Activated gamma-delta T cell treated with Interleukin-2 at 50 U/mL for 16 hours (primary cell): Measurements from ENCODE around the gene NUDT21.
"Not testable (repeated sequence)": the region's sequence is repeated elsewhere in the genome, so short reads cannot be mapped to it uniquely, and the experiment has no call there.

Experiments used
- DNase-seq: peaks from one replicate; pipeline ENCODE4 v3.0.0-alpha.2; 2020

Gene NUDT21

DNA sequence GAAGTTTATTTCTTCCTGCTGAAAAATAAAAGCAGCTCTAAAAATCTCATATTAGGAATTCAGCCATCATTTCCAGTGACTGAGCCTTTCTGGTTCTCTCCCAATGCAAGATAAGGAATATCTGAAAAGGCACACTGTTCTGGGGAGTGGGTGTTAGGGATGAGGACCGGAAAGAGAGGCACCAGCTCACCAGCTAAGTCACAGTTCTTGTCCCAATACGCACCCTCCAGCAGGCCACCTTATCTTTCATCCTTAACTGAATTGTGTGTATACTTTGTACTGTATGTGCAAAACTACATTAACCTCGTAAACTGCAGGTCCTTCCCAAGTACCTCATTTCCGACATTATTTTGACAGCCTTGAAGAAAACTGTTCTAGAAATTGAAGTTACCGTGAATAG lies 36.8 kb downstream of the NUDT21 start:
- no peak for DNase-seq

DNA sequence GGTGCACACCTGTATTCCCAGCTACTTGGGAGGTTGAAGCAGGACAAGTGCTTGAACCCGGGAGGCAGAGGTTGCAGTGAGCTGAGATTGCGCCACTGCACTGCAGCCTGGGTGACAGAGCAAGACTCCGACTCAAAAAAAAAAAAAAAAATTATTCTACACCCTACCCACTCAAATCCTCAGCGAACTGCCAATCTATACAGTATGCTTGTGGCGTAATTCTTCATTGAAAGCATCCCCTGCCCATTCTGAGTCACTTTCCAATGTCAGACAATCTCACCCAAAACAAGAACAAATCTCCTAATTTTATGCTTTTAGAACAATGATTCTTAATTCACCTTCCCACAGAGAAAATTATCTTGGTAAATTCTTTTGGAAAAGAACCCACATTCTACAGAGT lies 37.8 kb downstream of the NUDT21 start:
- no peak for DNase-seq

DNA sequence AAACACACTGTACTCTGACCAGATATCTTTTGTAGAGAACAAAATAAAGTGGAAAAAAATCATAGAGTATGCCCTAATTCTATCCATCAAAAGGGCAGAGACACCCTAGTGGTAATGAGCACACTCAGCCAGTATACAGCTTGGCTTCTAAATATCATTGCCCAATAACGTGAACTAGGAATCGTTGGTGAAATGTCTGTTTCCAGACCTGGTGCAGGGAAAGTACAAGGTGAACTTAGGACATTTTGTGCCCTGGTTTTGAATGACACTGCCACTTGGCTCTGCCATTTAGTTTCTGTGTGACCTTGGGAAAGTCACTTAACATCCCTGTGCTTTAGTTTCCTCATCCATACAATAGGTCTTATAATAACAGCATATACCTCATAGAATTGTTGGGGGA lies 39.5 kb downstream of the NUDT21 start:
- DNase-seq: no peak

DNA sequence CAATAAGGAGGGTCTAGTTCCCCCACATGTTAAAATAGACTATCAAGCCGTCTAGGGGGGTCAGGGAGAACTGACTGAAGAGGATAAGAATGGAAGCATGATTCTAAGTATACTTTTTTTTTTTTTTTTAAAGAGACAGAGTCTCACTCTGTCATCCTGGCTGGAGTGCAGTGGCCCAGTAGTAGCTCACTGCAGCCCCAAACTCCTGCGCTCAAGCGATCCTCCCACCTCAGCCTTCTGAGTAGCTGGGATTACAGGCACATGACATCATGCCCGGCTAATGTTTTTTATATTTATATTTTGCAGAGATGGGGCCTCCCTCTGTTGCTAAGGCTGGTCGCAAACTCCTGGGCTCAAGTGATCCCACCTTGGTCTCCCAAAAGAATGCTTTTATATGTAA lies 40.0 kb downstream of the NUDT21 start:
- DNase-seq: no peak

DNA sequence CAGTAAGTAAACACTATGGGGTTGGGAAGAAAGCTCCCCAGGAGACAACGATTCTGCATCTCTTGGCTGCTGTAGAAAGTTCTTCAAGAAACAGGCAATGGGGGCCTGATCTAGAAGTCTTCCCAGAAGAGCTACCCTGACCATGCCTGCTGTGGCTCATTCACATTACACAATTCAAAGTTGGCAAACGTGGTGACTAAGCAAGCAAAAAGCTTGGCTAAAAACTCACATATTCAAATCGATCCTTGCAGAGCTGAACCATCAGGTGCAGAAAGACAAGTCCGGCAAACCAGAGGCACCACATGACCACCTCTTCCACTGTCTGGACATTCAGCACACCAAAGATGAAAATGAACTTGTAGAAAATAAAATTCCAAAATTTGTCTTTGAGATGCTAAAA lies 41.9 kb downstream of the NUDT21 start:
- no peak for DNase-seq

GRCh38 chr16:56408379-56409098 lies 42.6 kb downstream of the NUDT21 start:
- no peak for DNase-seq

- DNase-seq: no peak
These were observed 45.0 kb downstream of the NUDT21 start for GRCh38 chr16:56405977-56406672.

GRCh38 chr16:56401482-56401881 lies 49.6 kb downstream of the NUDT21 start:
- no peak for DNase-seq

DNA sequence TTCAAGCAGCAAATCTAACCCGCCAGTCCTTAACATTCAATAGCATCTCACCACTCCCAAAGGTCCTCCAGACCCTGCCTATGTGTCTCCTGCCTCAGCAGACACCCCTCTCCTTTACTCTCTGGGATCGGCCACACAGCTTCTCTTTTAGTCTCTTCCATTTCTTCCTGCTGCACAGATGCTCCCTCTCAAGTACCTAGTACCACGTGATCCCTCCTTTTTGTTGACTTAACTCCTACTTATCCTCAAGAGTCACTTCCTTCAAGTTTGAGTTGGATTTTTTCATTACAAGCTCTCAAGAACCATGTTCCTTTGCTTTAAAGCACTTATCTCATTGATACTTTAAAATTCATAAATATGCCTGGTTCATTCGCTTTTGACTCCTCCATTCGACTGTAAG lies 50.7 kb downstream of the NUDT21 start:
- no peak for DNase-seq

GRCh38 chr16:56399486-56399885 lies 51.6 kb downstream of the NUDT21 start:
- no peak for DNase-seq

DNA sequence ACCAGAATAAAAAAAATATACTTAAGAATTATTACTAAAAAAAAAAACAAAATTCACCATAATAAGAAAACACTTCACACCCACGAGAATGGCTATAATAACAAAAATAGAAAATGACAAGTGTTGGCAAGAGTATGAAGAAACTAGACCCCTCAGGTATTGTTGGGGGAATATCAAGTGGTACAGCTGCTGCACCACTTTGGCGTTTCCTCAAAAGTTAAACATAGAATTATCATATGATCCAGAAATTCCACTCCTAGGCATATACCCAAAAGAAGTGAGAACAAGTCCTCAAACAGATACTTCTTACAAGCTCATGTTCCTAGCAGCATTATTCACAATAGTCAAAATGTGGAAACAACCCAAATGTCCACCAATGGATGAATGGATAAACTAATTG lies 52.1 kb downstream of the NUDT21 start:
- DNase-seq: no peak

DNA sequence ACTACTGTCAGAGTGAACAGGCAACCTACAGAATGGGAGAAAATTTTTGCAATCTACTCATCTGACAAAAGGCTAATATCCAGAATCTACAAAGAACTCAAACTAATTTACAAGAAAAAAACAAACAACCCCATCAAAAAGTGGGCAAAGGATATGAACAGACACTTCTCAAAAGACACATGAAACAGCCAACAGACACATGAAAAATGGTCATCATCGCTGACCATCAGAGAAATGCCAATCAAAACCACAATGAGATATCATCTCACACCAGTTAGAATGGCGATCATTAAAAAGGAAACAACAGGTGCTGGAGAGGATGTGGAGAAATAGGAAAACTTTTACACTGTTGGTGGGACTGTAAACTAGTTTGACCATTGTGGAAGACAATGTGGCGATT lies 54.4 kb downstream of the NUDT21 start:
- DNase-seq: not testable (repeated sequence)

GRCh38 chr16:56389554-56389953 lies 61.6 kb downstream of the NUDT21 start:
- DNase-seq: no peak

DNA sequence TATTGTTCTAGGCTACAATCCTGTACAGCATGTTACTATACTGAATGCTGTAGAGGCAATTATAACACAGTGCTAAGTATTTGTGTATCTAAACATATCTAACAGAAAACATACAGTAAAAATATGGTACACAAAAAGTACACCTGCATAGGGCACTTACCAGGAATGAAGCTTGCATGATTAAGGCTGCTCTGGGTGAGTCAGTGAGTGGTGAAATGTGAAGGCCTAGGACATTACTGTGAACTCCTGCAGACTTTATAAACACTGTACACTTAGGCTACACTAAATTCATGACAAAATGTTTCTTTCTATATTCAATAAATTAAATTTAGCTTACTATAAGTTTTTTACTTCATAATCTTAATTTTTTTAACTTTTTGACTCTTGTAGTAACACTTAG lies 62.9 kb downstream of the NUDT21 start:
- no peak for DNase-seq

DNA sequence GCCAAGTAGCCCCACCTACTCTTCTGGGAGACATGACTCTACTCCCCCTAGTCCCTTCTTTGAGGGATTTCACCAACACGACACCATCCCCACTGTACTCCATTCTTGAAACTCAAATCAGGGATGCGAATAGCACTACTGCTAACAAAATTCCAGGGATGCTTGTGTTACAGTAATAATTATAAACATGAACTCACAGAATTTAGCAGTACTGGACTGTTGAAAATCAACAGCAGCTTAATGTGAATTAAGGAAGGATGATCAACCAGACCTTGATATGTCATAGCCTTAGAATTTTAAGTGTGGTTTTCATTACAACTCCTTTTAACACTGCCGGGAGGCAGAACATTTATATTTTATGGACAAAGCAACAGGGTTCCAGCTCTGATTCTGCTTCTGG lies 63.7 kb downstream of the NUDT21 start:
- no peak for DNase-seq

DNA sequence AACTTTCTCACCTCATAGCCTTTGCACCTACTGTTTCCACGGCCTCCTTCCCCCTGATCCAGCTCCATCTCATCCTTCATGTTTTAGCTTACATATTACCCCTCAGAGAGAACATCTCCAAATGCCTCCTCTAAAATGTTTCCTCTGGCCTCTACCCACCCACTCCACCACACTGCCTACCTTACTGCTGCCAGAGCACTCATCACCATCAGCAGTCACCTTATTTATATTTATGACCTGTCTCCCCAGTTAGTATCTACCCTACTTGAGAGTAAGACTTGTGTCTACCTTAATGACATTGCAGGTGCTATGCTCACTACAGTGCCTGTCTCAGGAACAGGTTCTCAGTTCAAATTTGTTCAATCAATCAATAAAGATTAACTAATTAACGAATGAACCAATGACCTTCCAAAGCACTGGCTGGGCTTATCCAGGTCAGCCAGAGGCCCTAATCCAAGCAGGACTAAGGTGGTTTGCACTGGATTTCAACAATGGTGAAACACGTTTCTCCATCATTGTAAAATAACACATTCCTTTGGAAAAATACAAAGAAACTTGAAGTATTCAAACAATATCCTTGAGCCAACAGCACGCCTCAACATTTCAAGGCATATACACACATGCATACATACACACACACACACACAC lies 66.9 kb downstream of the NUDT21 start:
- no peak for DNase-seq

DNA sequence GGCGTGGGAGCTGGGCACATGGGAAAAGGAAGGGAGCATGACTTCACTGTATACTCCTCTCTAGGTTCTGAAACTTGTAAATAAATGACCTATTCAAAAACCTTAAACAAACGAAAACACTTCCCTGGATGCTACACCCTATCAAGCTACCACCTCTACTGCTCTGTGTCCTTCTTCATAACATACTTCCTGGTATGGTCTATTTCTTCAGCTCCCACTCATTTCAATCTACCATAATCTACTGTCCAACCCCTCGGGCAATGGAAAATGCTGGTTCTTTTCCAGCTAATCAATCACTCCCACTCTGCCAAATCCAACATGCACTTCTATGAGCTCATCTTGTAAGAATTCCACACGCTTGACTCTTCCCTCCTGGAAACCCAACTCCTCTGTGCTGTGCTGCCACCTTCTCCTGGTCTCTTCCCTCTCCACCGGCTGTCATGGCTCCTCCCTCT lies 68.2 kb downstream of the NUDT21 start:
- DNase-seq: no peak

DNA sequence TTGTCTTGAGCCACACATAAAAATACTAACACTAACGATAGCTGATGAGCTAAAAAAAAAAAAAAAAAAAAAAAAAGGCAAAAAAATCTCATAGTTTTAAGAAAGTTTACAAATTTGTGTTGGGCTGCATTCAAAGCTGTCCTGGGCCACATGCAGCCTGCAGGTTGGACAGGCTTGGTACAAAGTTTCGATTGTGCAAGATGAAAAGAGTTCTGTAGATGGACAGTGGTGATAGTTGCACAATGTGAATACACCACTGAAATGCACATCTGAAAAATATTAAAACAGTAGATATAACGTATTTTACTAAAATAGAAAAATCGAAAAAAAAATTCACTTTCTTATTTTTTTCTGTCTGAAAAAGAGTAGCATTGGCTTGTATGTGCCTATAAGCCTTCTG lies 68.7 kb downstream of the NUDT21 start:
- no peak for DNase-seq

DNA sequence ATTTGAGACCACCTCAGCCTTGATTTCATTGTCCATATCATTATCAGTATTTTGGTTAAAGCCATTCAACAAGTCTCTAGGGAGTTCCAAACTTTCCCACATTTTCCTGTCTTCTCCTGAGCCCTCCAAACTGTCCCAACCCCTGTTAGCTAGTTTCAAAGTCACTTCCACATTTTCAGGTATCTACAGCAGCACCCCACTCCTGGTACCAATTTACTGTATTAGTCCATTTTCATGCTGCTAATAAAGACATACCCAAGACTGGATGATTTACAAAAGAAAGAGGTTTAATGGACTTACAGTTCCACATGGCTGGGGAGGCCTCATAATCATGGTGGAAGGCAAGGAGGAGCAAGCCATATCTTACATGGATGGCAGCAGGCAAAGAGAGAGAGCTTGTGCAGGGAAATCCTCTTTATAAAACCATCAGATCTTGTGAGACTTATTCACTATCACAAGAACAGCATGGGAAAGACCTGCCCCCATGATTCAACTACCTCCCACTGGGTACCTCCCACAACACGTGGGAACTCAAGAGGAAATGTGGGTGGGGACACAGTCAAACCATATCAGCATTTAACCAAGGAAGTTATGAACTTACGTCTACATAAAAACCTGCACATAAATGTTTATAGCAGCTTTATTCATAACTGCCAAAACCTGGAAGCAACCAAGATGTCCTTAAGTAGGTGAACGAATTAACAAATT lies 70.2 kb downstream of the NUDT21 start:
- DNase-seq: not testable (repeated sequence)
